HepG2 (cell line): ENCODE data around the gene RAB34. TPM values are rescaled to one million over a fixed set of nuclear protein-coding genes. Genes with fewer than 3 reads are reported as not detected.

Source experiments
- FOXC1 ChIP-seq: sonication (generic); formaldehyde crosslinking; IDR thresholded peaks from 2 replicates; pipeline ENCODE4 v1.8.0; 2022; ENCODE audit warnings: mild to moderate bottlenecking, missing genetic modification reagents, borderline replicate concordance
- FOXO1 ChIP-seq: sonication (generic); formaldehyde crosslinking; IDR thresholded peaks from 2 replicates; pipeline ENCODE4 v1.4.0; 2020; ENCODE audit warnings: missing genetic modification reagents
- GATAD1 ChIP-seq: IDR thresholded peaks from 2 replicates; pipeline ENCODE4 v1.6.1; 2016; ENCODE audit warnings: missing genetic modification reagents, missing compliant biosample characterization
- GFI1 ChIP-seq: sonication (generic); formaldehyde crosslinking; IDR thresholded peaks from 2 replicates; pipeline ENCODE4 v1.5.0; 2020; ENCODE audit warnings: missing genetic modification reagents, mild to moderate bottlenecking, borderline replicate concordance
- HMGA1 ChIP-seq: sonication (generic); formaldehyde crosslinking; conservative IDR thresholded peaks from 2 replicates; pipeline ENCODE4 v1.4.0; 2020; ENCODE audit warnings: missing genetic modification reagents
- HOXA5 ChIP-seq: sonication (generic); formaldehyde crosslinking; IDR thresholded peaks from 2 replicates; pipeline ENCODE4 v1.4.0; 2020; ENCODE audit warnings: missing genetic modification reagents
- NONO ChIP-seq, 2 experiments: fragments of 450-650 bp in 1 of 2; sonication (generic) in 1 of 2; formaldehyde crosslinking in 1 of 2; IDR thresholded peaks in 1 of 2; conservative IDR thresholded peaks in 1 of 2; 2 replicates each; pipeline versions ENCODE4 v1.6.1 to v1.8.0; 2017 to 2022; ENCODE audit warnings: mild to moderate bottlenecking in 1 of 2, missing genetic modification reagents in 1 of 2, moderate library complexity in 1 of 2
- NR2F6 ChIP-seq, 2 experiments: IDR thresholded peaks; 2 replicates each; pipeline ENCODE4 v1.6.1; 2016; ENCODE audit warnings: antibody characterized with exemption in 1 of 2, mild to moderate bottlenecking in 1 of 2
- PITX1 ChIP-seq: sonication (generic); formaldehyde crosslinking; IDR thresholded peaks from 2 replicates; pipeline ENCODE4 v1.5.1; 2020; ENCODE audit warnings: mild to moderate bottlenecking, missing genetic modification reagents
- REPIN1 ChIP-seq: sonication (generic); formaldehyde crosslinking; IDR thresholded peaks from 2 replicates; pipeline ENCODE4 v1.8.0; 2022; ENCODE audit warnings: missing genetic modification reagents, low read depth, mild to moderate bottlenecking, borderline replicate concordance
- SOX13 ChIP-seq, 3 experiments: fragments of 450-650 bp in 1 of 3; sonication (generic) in 1 of 3; formaldehyde crosslinking in 1 of 3; IDR thresholded peaks in 2 of 3; conservative IDR thresholded peaks in 1 of 3; 2 replicates each; pipeline versions ENCODE4 v1.5.0 to v1.6.1; 2016 to 2020; ENCODE audit warnings: antibody characterized with exemption in 1 of 3, mild to moderate bottlenecking in 1 of 3, missing compliant biosample characterization in 1 of 3, missing genetic modification reagents in 1 of 3, moderate library complexity in 1 of 3
- ZNF335 ChIP-seq: sonication (generic); formaldehyde crosslinking; IDR thresholded peaks from 2 replicates; pipeline ENCODE4 v1.4.0; 2020; ENCODE audit warnings: missing genetic modification reagents
- ZNF577 ChIP-seq: sonication (generic); formaldehyde crosslinking; IDR thresholded peaks from 2 replicates; pipeline ENCODE4 v1.4.0; 2020; ENCODE audit warnings: mild to moderate bottlenecking, low read depth, missing genetic modification reagents, borderline replicate concordance
- ZNF670 ChIP-seq: sonication (generic); formaldehyde crosslinking; IDR thresholded peaks from 2 replicates; pipeline ENCODE4 v1.8.0; 2022; ENCODE audit warnings: mild to moderate bottlenecking, missing genetic modification reagents, borderline replicate concordance
- ZNF746 ChIP-seq: sonication (generic); formaldehyde crosslinking; IDR thresholded peaks from 2 replicates; pipeline ENCODE4 v1.8.0; 2022; ENCODE audit warnings: mild to moderate bottlenecking, missing genetic modification reagents
- ZNF776 ChIP-seq: sonication (generic); formaldehyde crosslinking; IDR thresholded peaks from 2 replicates; pipeline ENCODE4 v1.4.0; 2020; ENCODE audit warnings: mild to moderate bottlenecking, missing genetic modification reagents
- ZNF841 ChIP-seq: sonication (generic); formaldehyde crosslinking; IDR thresholded peaks from 2 replicates; pipeline ENCODE4 v1.8.1; 2023; ENCODE audit warnings: missing genetic modification reagents, borderline replicate concordance
- ZNF878 ChIP-seq: sonication (generic); formaldehyde crosslinking; IDR thresholded peaks from 2 replicates; pipeline ENCODE4 v1.8.1; 2023; ENCODE audit warnings: mild to moderate bottlenecking, missing genetic modification reagents, moderate library complexity
- polyA plus RNA-seq, 8 experiments: library from polyadenylated mRNA; depleted of rRNA in 3 of 8; stranded (reverse) in 7 of 8; unstranded in 1 of 8; fragments of >200 nt; fragmentation: Illumina TruSeq in 4 of 8; extraction: Trizol in 4 of 8; gene quantifications; 2 replicates each; pipeline versions ENCODE4 v1.2.1 to v1.2.3, GENCODE V29; 2011 to 2016; ENCODE audit warnings: low read depth in 4 of 8, missing spikeins in 1 of 8, mixed read lengths in 1 of 8; ENCODE audit not compliant: insufficient read depth in 1 of 8
- total RNA-seq, 5 experiments: library from RNA; depleted of rRNA; stranded (reverse); fragments of >200 nt; fragmentation: Illumina TruSeq; extraction: Trizol; gene quantifications; 2 replicates each; pipeline ENCODE4 v1.2.3, GENCODE V29; 2016; ENCODE audit warnings: low read depth in 1 of 5
- TF ChIP-seq, protein P1 (sequence below): IDR thresholded peaks from 2 replicates; pipeline ENCODE4 v1.6.1; 2016; ENCODE audit warnings: low read depth, missing genetic modification reagents, missing compliant biosample characterization
- TF ChIP-seq, protein P2 (sequence below): IDR thresholded peaks from 2 replicates; pipeline ENCODE4 v1.6.1; 2016; ENCODE audit warnings: mild to moderate bottlenecking

The RAB34 gene
- total and polyA plus RNA-seq, 2 of the 13 experiments (the other 11 are each of a cell fraction or from before 2014, with no cell fraction given): 0.49 TPM; not detected in 1

GRCh38 chr17:28698253-28698941 lies 19.3 kb downstream of the RAB34 start (continued):
- TF ChIP-seq ZNF577 (CRISPR knock-in tag): no peak
- TF ChIP-seq REPIN1: peak; percentile 86; the same call in 1 of the 2 replicates
- TF ChIP-seq ZNF746 (CRISPR knock-in tag): peak; percentile 52; the same call in 1 of the 2 replicates
- peak; percentile 89 for TF ChIP-seq PITX1 (CRISPR knock-in tag)
- TF ChIP-seq ZNF670: no peak
- TF ChIP-seq ZNF776 (CRISPR knock-in tag): 0 out of 2 replicates have a peak, but pooled peaks have one; percentile 34
- TF ChIP-seq NR2F6 (IDR thresholded peaks at IDR 0.05): peak; percentile 37; the same call in 1 of the 2 replicates
- peak; percentile 84; the same call in 1 of the 2 replicates for TF ChIP-seq NR2F6 (CRISPR knock-in tag; IDR thresholded peaks at IDR 0.05)
- peak; percentile 42; the same call in 1 of the 2 replicates for TF ChIP-seq GFI1 (CRISPR knock-in tag)
- no peak for TF ChIP-seq HMGA1 (CRISPR knock-in tag)
- peak; percentile 66; the same call in 1 of the 2 replicates for TF ChIP-seq HOXA5 (CRISPR knock-in tag)
- peak; percentile 33; the same call in 1 of the 2 replicates for TF ChIP-seq FOXC1
- TF ChIP-seq ZNF841: 0 out of 2 replicates have a peak, but pooled peaks have one; percentile 42
- TF ChIP-seq, protein P1, sequence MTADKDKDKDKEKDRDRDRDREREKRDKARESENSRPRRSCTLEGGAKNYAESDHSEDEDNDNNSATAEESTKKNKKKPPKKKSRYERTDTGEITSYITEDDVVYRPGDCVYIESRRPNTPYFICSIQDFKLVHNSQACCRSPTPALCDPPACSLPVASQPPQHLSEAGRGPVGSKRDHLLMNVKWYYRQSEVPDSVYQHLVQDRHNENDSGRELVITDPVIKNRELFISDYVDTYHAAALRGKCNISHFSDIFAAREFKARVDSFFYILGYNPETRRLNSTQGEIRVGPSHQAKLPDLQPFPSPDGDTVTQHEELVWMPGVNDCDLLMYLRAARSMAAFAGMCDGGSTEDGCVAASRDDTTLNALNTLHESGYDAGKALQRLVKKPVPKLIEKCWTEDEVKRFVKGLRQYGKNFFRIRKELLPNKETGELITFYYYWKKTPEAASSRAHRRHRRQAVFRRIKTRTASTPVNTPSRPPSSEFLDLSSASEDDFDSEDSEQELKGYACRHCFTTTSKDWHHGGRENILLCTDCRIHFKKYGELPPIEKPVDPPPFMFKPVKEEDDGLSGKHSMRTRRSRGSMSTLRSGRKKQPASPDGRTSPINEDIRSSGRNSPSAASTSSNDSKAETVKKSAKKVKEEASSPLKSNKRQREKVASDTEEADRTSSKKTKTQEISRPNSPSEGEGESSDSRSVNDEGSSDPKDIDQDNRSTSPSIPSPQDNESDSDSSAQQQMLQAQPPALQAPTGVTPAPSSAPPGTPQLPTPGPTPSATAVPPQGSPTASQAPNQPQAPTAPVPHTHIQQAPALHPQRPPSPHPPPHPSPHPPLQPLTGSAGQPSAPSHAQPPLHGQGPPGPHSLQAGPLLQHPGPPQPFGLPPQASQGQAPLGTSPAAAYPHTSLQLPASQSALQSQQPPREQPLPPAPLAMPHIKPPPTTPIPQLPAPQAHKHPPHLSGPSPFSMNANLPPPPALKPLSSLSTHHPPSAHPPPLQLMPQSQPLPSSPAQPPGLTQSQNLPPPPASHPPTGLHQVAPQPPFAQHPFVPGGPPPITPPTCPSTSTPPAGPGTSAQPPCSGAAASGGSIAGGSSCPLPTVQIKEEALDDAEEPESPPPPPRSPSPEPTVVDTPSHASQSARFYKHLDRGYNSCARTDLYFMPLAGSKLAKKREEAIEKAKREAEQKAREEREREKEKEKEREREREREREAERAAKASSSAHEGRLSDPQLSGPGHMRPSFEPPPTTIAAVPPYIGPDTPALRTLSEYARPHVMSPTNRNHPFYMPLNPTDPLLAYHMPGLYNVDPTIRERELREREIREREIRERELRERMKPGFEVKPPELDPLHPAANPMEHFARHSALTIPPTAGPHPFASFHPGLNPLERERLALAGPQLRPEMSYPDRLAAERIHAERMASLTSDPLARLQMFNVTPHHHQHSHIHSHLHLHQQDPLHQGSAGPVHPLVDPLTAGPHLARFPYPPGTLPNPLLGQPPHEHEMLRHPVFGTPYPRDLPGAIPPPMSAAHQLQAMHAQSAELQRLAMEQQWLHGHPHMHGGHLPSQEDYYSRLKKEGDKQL (CRISPR knock-in tag): peak; percentile 31; the same call in 1 of the 2 replicates
- TF ChIP-seq NONO (IDR thresholded peaks at IDR 0.05): no peak
- TF ChIP-seq NONO (CRISPR knock-in tag; conservative IDR thresholded peaks at IDR 0.05): peak; percentile 91
- TF ChIP-seq SOX13 (IDR thresholded peaks at IDR 0.05): peak; percentile 18; the same call in 1 of the 2 replicates
- TF ChIP-seq SOX13 (CRISPR knock-in tag; conservative IDR thresholded peaks at IDR 0.05 in 1 of 2, IDR thresholded peaks at IDR 0.05 in 1 of 2): peak in 1 of 2 experiments; percentile 88; a peak in 2 of 4 replicates
- peak; percentile 66 for TF ChIP-seq GATAD1
- peak; percentile 90 for TF ChIP-seq ZNF335 (CRISPR knock-in tag)
- peak; percentile 54; the same call in 1 of the 2 replicates for TF ChIP-seq ZNF878 (CRISPR knock-in tag)
- TF ChIP-seq, protein P2, sequence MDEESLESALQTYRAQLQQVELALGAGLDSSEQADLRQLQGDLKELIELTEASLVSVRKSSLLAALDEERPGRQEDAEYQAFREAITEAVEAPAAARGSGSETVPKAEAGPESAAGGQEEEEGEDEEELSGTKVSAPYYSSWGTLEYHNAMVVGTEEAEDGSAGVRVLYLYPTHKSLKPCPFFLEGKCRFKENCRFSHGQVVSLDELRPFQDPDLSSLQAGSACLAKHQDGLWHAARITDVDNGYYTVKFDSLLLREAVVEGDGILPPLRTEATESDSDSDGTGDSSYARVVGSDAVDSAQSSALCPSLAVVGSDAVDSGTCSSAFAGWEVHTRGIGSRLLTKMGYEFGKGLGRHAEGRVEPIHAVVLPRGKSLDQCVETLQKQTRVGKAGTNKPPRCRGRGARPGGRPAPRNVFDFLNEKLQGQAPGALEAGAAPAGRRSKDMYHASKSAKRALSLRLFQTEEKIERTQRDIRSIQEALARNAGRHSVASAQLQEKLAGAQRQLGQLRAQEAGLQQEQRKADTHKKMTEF (CRISPR knock-in tag): peak; percentile 89
- peak; percentile 81; the same call in 1 of the 2 replicates for TF ChIP-seq FOXO1 (CRISPR knock-in tag)
